WTC11 (cell line): Measurements from ENCODE around the gene KRT85. TPM values are rescaled to one million over a fixed set of nuclear protein-coding genes. Genes with fewer than 3 reads are reported as not detected.

Source experiments
- ATAC-seq: fragments of 200-7000 bp; cut with Tn5 transposase; 2 replicates; pipeline ENCODE4 v1.10.0; 2021; ENCODE audit warnings: mild to moderate bottlenecking, moderate library complexity
- CTCF ChIA-PET: fragments of 300-600 bp; sonication (Branson Sonifier 250); formaldehyde crosslinking; loops from one replicate; lab custom pipeline; 2021; ENCODE audit warnings: antibody characterized with exemption; lab: Charles Lee
- POLR2A ChIA-PET: fragments of 350-600 bp; sonication (Branson Sonifier 250); formaldehyde crosslinking; loops from one replicate; lab custom pipeline; 2021; ENCODE audit warnings: antibody characterized with exemption; lab: Charles Lee
- DNase-seq: peaks from one replicate; pipeline ENCODE4 v3.0.0; 2021; ENCODE audit warnings: low spot score
- H3K27ac Mint-ChIP-seq: 2 replicates; pipeline ENCODE4 v1.8.0; 2021; ENCODE audit warnings: mixed read lengths
- H3K27me3 Mint-ChIP-seq: 2 replicates; pipeline ENCODE4 v1.8.0; 2021; ENCODE audit warnings: low read depth, mild to moderate bottlenecking, moderate library complexity, mixed read lengths
- H3K36me3 Mint-ChIP-seq: 2 replicates; pipeline ENCODE4 v1.8.0; 2021; ENCODE audit warnings: mixed read lengths
- H3K4me1 Mint-ChIP-seq: 2 replicates; pipeline ENCODE4 v1.8.0; 2022; ENCODE audit warnings: mixed read lengths
- H3K4me3 Mint-ChIP-seq: 2 replicates; pipeline ENCODE4 v1.8.0; 2021; ENCODE audit warnings: mild to moderate bottlenecking, moderate library complexity, mixed read lengths
- H3K9me3 Mint-ChIP-seq: 2 replicates; pipeline ENCODE4 v1.8.0; 2021; ENCODE audit warnings: mixed read lengths
- CREB1 ChIP-seq: sonication (generic); formaldehyde crosslinking; IDR thresholded peaks from 2 replicates; pipeline ENCODE4 v1.8.0; 2023; ENCODE audit warnings: mild to moderate bottlenecking, missing genetic modification reagents
- CREM ChIP-seq: sonication (generic); formaldehyde crosslinking; IDR thresholded peaks from 2 replicates; pipeline ENCODE4 v1.8.1; 2022; ENCODE audit warnings: mild to moderate bottlenecking, missing genetic modification reagents, moderate library complexity
- ESRRA ChIP-seq: sonication (generic); formaldehyde crosslinking; IDR thresholded peaks from 2 replicates; pipeline ENCODE4 v1.8.1; 2022; ENCODE audit warnings: mild to moderate bottlenecking, missing genetic modification reagents, borderline replicate concordance
- FOXK1 ChIP-seq: sonication (generic); formaldehyde crosslinking; IDR thresholded peaks from 2 replicates; pipeline ENCODE4 v1.8.0; 2022; ENCODE audit warnings: mild to moderate bottlenecking, moderate library complexity, missing genetic modification reagents
- FOXP1 ChIP-seq: sonication (generic); formaldehyde crosslinking; IDR thresholded peaks from 2 replicates; pipeline ENCODE4 v1.8.0; 2022; ENCODE audit warnings: missing genetic modification reagents, mild to moderate bottlenecking, moderate library complexity, borderline replicate concordance
- GTF2I ChIP-seq: fragments of 250-450 bp; sonication (Bioruptor Pico); conservative IDR thresholded peaks from 2 replicates; pipeline ENCODE4 v1.4.0; 2021; ENCODE audit warnings: mild to moderate bottlenecking
- KAT7 ChIP-seq: sonication (generic); formaldehyde crosslinking; IDR thresholded peaks from 2 replicates; pipeline ENCODE4 v1.8.1; 2023; ENCODE audit warnings: missing genetic modification reagents, mild to moderate bottlenecking, borderline replicate concordance
- NFYB ChIP-seq: sonication (generic); formaldehyde crosslinking; conservative IDR thresholded peaks from 2 replicates; pipeline ENCODE4 v1.8.0; 2022; ENCODE audit warnings: low read depth, missing genetic modification reagents
- SMAD3 ChIP-seq: sonication (generic); formaldehyde crosslinking; IDR thresholded peaks from 2 replicates; pipeline ENCODE4 v1.8.0; 2022; ENCODE audit warnings: missing genetic modification reagents, mild to moderate bottlenecking, borderline replicate concordance
- TEAD4 ChIP-seq: sonication (generic); formaldehyde crosslinking; IDR thresholded peaks from 2 replicates; pipeline ENCODE4 v1.8.0; 2022; ENCODE audit warnings: mild to moderate bottlenecking, missing genetic modification reagents
- ZNF671 ChIP-seq: fragments of 250-450 bp; sonication (Bioruptor Pico); IDR thresholded peaks from 2 replicates; pipeline ENCODE4 v1.8.0; 2021; ENCODE audit warnings: mild to moderate bottlenecking
- total RNA-seq: library from RNA; stranded (reverse); gene quantifications from 3 replicates; pipeline ENCODE4 v1.2.3, GENCODE V29; 2021
- TF ChIP-seq, protein P1 (sequence below): sonication (generic); formaldehyde crosslinking; conservative IDR thresholded peaks from 2 replicates; pipeline ENCODE4 v1.8.1; 2023; ENCODE audit warnings: mild to moderate bottlenecking, low read depth, missing genetic modification reagents, moderate library complexity
- TF ChIP-seq, protein P2 (sequence below): sonication (generic); formaldehyde crosslinking; IDR thresholded peaks from 2 replicates; pipeline ENCODE4 v1.8.1; 2023; ENCODE audit warnings: mild to moderate bottlenecking, missing genetic modification reagents, moderate library complexity
- TF ChIP-seq, protein P3 (sequence below): sonication (generic); formaldehyde crosslinking; IDR thresholded peaks from 2 replicates; pipeline ENCODE4 v1.8.0; 2023; ENCODE audit warnings: missing genetic modification reagents, mild to moderate bottlenecking, borderline replicate concordance
- TF ChIP-seq, protein P4 (sequence below): fragments of 250-450 bp; sonication (Bioruptor Pico); conservative IDR thresholded peaks from 2 replicates; pipeline ENCODE4 v1.9.0; 2021; ENCODE audit warnings: mild to moderate bottlenecking
- TF ChIP-seq, protein P5 (sequence below): sonication (generic); formaldehyde crosslinking; IDR thresholded peaks from 2 replicates; pipeline ENCODE4 v1.8.1; 2022; ENCODE audit warnings: low read depth, missing genetic modification reagents, borderline replicate concordance
- TF ChIP-seq, protein P6 (sequence below): fragments of 250-450 bp; sonication (Bioruptor Pico); IDR thresholded peaks from 2 replicates; pipeline ENCODE4 v1.9.0; 2021; ENCODE audit warnings: mild to moderate bottlenecking, borderline replicate concordance

KRT85 gene
- total RNA-seq, 1 experiment from 2014 or later = not detected

DNA sequence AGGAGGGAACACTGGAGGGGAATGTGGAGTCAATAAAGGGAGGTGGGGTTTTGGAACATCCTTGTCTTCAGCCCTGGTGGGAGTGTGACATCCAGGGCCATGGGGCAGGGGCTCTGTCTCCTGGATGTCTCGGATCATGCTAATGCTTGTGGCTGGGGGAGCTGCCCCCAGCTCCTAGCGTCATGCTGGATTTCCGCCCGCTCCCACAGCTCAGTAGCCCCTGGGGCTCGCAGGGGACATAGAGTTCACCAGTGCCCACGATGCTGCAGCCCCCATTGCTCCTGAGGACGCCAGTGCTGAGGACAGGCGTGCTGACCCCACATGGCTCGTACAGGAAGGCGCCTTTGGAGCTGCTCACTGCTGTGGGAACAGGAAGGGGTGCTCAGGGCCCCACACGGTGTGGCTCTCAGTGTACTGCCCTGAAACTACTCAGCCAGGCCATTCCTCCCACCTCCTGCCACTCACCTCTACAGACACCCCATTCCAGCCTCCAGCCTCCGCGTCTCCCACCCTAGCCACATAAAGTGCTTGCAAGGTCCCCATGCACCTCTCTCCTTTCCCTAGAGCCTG, 27.6 kb upstream of the KRT85 start:
- no peaks in the 10 kb centered on the region for H3K9me3 Mint-ChIP-seq
- no peak overlapping the region for H3K4me3 Mint-ChIP-seq
- ATAC-seq (no peak), DNase-seq (no peak)
- CTCF ChIA-PET = interaction anchor here (0.7 to 3.4 kb wide), 33 partner anchors 10 to 570 kb away, joined by 3 to 47 read pairs (median 7); partner anchors contain the start of genes KRT5, KRT8 and KRT84
- POLR2A ChIA-PET = no interaction called here
- H3K27ac Mint-ChIP-seq = no peak overlapping the region
- peaks cover 4% of the 10 kb centered on the region; the same call in 1 of the 2 replicates for H3K27me3 Mint-ChIP-seq
- no peak for TF ChIP-seq ESRRA
- TF ChIP-seq, protein P1, sequence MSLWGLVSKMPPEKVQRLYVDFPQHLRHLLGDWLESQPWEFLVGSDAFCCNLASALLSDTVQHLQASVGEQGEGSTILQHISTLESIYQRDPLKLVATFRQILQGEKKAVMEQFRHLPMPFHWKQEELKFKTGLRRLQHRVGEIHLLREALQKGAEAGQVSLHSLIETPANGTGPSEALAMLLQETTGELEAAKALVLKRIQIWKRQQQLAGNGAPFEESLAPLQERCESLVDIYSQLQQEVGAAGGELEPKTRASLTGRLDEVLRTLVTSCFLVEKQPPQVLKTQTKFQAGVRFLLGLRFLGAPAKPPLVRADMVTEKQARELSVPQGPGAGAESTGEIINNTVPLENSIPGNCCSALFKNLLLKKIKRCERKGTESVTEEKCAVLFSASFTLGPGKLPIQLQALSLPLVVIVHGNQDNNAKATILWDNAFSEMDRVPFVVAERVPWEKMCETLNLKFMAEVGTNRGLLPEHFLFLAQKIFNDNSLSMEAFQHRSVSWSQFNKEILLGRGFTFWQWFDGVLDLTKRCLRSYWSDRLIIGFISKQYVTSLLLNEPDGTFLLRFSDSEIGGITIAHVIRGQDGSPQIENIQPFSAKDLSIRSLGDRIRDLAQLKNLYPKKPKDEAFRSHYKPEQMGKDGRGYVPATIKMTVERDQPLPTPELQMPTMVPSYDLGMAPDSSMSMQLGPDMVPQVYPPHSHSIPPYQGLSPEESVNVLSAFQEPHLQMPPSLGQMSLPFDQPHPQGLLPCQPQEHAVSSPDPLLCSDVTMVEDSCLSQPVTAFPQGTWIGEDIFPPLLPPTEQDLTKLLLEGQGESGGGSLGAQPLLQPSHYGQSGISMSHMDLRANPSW (CRISPR knock-in tag) = no peak
- TF ChIP-seq, protein P2, sequence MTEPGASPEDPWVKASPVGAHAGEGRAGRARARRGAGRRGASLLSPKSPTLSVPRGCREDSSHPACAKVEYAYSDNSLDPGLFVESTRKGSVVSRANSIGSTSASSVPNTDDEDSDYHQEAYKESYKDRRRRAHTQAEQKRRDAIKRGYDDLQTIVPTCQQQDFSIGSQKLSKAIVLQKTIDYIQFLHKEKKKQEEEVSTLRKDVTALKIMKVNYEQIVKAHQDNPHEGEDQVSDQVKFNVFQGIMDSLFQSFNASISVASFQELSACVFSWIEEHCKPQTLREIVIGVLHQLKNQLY = no peak
- no peak for TF ChIP-seq CREB1 (CRISPR knock-in tag)
- no peak for TF ChIP-seq TEAD4
- no peak for TF ChIP-seq GTF2I
- TF ChIP-seq, protein P3, sequence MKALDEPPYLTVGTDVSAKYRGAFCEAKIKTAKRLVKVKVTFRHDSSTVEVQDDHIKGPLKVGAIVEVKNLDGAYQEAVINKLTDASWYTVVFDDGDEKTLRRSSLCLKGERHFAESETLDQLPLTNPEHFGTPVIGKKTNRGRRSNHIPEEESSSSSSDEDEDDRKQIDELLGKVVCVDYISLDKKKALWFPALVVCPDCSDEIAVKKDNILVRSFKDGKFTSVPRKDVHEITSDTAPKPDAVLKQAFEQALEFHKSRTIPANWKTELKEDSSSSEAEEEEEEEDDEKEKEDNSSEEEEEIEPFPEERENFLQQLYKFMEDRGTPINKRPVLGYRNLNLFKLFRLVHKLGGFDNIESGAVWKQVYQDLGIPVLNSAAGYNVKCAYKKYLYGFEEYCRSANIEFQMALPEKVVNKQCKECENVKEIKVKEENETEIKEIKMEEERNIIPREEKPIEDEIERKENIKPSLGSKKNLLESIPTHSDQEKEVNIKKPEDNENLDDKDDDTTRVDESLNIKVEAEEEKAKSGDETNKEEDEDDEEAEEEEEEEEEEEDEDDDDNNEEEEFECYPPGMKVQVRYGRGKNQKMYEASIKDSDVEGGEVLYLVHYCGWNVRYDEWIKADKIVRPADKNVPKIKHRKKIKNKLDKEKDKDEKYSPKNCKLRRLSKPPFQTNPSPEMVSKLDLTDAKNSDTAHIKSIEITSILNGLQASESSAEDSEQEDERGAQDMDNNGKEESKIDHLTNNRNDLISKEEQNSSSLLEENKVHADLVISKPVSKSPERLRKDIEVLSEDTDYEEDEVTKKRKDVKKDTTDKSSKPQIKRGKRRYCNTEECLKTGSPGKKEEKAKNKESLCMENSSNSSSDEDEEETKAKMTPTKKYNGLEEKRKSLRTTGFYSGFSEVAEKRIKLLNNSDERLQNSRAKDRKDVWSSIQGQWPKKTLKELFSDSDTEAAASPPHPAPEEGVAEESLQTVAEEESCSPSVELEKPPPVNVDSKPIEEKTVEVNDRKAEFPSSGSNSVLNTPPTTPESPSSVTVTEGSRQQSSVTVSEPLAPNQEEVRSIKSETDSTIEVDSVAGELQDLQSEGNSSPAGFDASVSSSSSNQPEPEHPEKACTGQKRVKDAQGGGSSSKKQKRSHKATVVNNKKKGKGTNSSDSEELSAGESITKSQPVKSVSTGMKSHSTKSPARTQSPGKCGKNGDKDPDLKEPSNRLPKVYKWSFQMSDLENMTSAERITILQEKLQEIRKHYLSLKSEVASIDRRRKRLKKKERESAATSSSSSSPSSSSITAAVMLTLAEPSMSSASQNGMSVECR (CRISPR knock-in tag) = no peak
- no peak for TF ChIP-seq ZNF671 (CRISPR knock-in tag)
- TF ChIP-seq FOXK1 (CRISPR knock-in tag) = no peak
- TF ChIP-seq FOXP1 (CRISPR knock-in tag) = no peak
- H3K4me1 Mint-ChIP-seq = no peaks in the 10 kb centered on the region
- no peaks in the 10 kb centered on the region for H3K36me3 Mint-ChIP-seq

DNA sequence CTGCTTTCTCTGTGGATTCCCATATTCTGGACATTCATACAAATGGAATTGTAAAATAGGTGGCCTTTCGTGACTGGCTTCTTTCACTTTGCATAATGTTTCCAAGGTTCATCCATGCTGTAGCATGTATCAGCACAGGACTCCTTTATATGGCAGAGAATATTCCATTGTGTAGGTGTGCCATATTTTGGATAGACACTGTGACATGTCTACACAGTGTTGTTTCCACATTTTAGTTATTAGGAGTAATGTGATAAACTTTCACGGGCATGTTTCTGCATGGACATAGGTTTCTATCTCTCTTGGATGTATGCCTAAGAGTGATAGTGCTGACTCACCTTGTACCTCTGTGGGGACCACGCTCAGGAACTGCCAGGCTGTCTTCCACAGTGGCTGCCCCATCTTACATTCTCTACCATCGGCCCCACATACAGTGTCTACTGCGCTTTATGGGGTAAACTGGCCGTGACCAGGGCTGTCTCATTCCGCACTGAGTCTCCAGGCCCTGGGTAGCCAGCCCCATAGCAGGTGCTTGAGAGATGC, 25.3 kb upstream of the KRT85 start:
- H3K4me1 Mint-ChIP-seq = peaks cover 4% of the 10 kb centered on the region; the same call in 1 of the 2 replicates
- no peak overlapping the region for H3K27ac Mint-ChIP-seq
- no peak for ATAC-seq
- peaks cover 4% of the 10 kb centered on the region; the same call in 1 of the 2 replicates for H3K27me3 Mint-ChIP-seq
- ChIA-PET POLR2A (no interaction called here), CTCF (interaction anchor here (1.3 to 2.4 kb wide), 6 partner anchors 9 to 487 kb away, joined by 3 to 19 read pairs (median 5); no protein-coding TSS in a partner anchor)
- H3K4me3 Mint-ChIP-seq = no peak overlapping the region
- H3K9me3 Mint-ChIP-seq = no peaks in the 10 kb centered on the region
- DNase-seq = no peak
- no peaks in the 10 kb centered on the region for H3K36me3 Mint-ChIP-seq
- no peak for TF ChIP-seq NFYB (CRISPR knock-in tag)
- TF ChIP-seq CREM (CRISPR knock-in tag) = no peak
- TF ChIP-seq, protein P4, sequence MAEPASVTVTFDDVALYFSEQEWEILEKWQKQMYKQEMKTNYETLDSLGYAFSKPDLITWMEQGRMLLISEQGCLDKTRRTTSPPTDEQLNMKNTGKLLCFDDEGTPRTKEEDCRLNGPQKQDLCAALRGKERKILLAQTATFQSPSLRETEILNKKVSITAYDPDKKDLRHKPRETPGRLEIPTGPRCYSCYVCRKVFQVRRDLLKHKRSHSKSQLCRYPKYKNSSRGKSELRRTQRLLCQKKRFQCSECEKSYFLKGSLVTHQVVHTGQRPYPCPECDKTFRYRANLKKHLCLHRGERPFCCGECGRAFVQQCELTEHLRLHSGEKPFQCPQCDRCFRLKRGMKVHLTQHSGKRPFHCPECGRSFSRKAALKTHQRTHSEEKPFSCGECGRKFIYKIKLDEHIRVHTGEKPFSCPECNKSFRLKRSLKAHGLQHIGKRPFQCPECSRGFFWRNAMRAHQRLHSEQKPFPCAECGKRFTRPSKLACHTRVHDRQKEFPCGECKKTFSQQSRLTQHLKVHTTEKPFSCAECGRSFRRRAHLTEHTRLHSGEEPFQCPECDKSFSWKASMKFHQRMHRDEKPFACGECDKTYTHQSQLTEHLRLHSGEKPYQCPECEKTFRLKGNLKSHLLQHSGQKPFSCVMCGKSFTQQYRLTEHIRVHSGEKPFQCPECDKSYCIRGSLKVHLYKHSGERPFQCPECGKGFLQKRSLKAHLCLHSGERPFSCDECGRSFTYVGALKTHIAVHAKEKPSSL (CRISPR knock-in tag) = no peak
- TF ChIP-seq, protein P5, sequence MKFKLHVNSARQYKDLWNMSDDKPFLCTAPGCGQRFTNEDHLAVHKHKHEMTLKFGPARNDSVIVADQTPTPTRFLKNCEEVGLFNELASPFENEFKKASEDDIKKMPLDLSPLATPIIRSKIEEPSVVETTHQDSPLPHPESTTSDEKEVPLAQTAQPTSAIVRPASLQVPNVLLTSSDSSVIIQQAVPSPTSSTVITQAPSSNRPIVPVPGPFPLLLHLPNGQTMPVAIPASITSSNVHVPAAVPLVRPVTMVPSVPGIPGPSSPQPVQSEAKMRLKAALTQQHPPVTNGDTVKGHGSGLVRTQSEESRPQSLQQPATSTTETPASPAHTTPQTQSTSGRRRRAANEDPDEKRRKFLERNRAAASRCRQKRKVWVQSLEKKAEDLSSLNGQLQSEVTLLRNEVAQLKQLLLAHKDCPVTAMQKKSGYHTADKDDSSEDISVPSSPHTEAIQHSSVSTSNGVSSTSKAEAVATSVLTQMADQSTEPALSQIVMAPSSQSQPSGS (CRISPR knock-in tag) = no peak
- TF ChIP-seq KAT7 (CRISPR knock-in tag) = no peak
- TF ChIP-seq, protein P2 = no peak
- TF ChIP-seq, protein P6, sequence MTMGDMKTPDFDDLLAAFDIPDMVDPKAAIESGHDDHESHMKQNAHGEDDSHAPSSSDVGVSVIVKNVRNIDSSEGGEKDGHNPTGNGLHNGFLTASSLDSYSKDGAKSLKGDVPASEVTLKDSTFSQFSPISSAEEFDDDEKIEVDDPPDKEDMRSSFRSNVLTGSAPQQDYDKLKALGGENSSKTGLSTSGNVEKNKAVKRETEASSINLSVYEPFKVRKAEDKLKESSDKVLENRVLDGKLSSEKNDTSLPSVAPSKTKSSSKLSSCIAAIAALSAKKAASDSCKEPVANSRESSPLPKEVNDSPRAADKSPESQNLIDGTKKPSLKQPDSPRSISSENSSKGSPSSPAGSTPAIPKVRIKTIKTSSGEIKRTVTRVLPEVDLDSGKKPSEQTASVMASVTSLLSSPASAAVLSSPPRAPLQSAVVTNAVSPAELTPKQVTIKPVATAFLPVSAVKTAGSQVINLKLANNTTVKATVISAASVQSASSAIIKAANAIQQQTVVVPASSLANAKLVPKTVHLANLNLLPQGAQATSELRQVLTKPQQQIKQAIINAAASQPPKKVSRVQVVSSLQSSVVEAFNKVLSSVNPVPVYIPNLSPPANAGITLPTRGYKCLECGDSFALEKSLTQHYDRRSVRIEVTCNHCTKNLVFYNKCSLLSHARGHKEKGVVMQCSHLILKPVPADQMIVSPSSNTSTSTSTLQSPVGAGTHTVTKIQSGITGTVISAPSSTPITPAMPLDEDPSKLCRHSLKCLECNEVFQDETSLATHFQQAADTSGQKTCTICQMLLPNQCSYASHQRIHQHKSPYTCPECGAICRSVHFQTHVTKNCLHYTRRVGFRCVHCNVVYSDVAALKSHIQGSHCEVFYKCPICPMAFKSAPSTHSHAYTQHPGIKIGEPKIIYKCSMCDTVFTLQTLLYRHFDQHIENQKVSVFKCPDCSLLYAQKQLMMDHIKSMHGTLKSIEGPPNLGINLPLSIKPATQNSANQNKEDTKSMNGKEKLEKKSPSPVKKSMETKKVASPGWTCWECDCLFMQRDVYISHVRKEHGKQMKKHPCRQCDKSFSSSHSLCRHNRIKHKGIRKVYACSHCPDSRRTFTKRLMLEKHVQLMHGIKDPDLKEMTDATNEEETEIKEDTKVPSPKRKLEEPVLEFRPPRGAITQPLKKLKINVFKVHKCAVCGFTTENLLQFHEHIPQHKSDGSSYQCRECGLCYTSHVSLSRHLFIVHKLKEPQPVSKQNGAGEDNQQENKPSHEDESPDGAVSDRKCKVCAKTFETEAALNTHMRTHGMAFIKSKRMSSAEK = no peak
- TF ChIP-seq SMAD3 (CRISPR knock-in tag) = no peak
